Lower lobe of right lung (tissue), 2 donors: ENCODE measurements around the gene C1GALT1C1L. TPM values are rescaled to one million over a fixed set of nuclear protein-coding genes. Genes with fewer than 3 reads are reported as not detected.

ENCODE experiments used
- ATAC-seq, 2 donors: fragments of 200-7000 bp; cut with Tn5 transposase; one replicate each; pipeline ENCODE4 v1.9.1; 2020 to 2022; ENCODE audit warnings: mild to moderate bottlenecking in 2 of 2, moderate library complexity in 2 of 2
- DNase-seq: peaks from one replicate; pipeline ENCODE4 v3.0.0-alpha.2; 2020
- H3K27ac ChIP-seq: fragments of 200-600 bp; one replicate; pipeline ENCODE4 v1.8.0; 2022
- H3K27me3 ChIP-seq: fragments of 200-600 bp; one replicate; pipeline ENCODE4 v1.8.0; 2022; ENCODE audit warnings: low read depth
- H3K36me3 ChIP-seq: fragments of 200-600 bp; one replicate; pipeline ENCODE4 v1.8.0; 2022; ENCODE audit warnings: mild to moderate bottlenecking
- H3K4me1 ChIP-seq: fragments of 200-600 bp; one replicate; pipeline ENCODE4 v1.8.0; 2022
- H3K4me3 ChIP-seq: fragments of 200-600 bp; one replicate; pipeline ENCODE4 v1.8.0; 2022; ENCODE audit warnings: mild to moderate bottlenecking
- H3K9me3 ChIP-seq: fragments of 200-600 bp; one replicate; pipeline ENCODE4 v1.8.0; 2022
- intact Hi-C: fragments of 100-400 bp; cut with DNase I; formaldehyde crosslinking; loops from one replicate; pipeline ENCODE4 v1.11.0; 2022
- long read RNA-seq: library from polyadenylated mRNA; unstranded; transcript quantifications from one replicate; pipeline ENCODE4 v2.0.0, GENCODE V29; 2021
- total RNA-seq: library from RNA; stranded (reverse); fragmentation: NEBNext Ultra II Directional; extraction: Animal tissue kit (Norgen Biotek cat#: 25700); gene quantifications from one replicate; pipeline ENCODE4 v1.2.1, GENCODE V29; 2021
- TF ChIP-seq, protein P1 (sequence below): fragments of 200-600 bp; IDR thresholded peaks from one replicate; pipeline ENCODE4 v1.8.0; 2022; ENCODE audit warnings: antibody characterized with exemption, mild to moderate bottlenecking
- donor health status: DM: no; HTN: yes; CAD: no; lungs with severe emphysema.

C1GALT1C1L gene
- total RNA-seq, result 0.44 TPM
- long read RNA-seq, result 0 reads

DNA sequence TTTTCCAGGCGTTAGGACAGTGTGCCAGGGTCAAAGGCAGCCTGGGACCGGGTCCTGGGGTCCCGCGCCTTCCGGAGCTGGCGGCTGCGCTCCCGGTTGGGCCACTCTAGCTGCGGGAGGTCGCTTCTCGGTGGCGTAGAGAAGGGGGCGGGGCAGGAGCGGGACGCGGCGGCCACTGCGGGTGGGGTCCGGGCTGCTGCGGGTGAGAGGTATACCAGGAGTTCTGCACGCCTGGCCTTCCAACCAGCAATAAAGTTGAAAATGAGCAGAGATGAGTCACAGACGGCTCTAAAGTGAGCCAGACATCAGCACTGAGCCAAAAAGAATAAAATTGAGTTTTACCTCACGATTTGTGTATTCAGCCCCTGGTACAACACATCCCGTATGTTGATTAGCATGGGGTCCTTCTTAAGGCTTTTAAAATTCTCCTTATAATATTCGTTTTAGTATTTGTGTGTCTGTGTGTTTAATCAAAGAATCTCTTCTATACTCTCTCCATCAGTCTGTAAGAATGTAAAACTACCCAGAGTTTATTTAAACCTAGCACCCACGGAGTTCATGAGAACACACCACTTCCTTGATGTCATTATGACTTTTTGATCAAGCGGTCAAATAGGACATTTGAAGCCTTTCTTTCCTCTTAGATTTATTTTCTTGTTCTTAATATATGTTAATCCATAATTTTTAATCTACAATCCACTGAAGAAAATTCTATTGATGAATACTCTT lies at the start of gene C1GALT1C1L:
Gene C1GALT1C1L (minus strand): TSS at position 108 of the 729 bp plus-strand sequence. CDS start 107 bp downstream, at position 1.
- no peaks in the 10 kb centered on the region for H3K4me1 ChIP-seq
- TF ChIP-seq, protein P1, sequence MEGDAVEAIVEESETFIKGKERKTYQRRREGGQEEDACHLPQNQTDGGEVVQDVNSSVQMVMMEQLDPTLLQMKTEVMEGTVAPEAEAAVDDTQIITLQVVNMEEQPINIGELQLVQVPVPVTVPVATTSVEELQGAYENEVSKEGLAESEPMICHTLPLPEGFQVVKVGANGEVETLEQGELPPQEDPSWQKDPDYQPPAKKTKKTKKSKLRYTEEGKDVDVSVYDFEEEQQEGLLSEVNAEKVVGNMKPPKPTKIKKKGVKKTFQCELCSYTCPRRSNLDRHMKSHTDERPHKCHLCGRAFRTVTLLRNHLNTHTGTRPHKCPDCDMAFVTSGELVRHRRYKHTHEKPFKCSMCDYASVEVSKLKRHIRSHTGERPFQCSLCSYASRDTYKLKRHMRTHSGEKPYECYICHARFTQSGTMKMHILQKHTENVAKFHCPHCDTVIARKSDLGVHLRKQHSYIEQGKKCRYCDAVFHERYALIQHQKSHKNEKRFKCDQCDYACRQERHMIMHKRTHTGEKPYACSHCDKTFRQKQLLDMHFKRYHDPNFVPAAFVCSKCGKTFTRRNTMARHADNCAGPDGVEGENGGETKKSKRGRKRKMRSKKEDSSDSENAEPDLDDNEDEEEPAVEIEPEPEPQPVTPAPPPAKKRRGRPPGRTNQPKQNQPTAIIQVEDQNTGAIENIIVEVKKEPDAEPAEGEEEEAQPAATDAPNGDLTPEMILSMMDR, result no peak
- DNase-seq, result peak; percentile 63
- H3K27ac ChIP-seq, result no peak within 1 kb of the TSS
- H3K9me3 ChIP-seq, result no peaks in the 10 kb centered on the region
- intact Hi-C loops, result no loop called here
- H3K4me3 ChIP-seq, result peak within 1 kb of the TSS; percentile 50
- peaks cover 4% of the 10 kb centered on the region for H3K36me3 ChIP-seq
- no peaks in the 10 kb centered on the region for H3K27me3 ChIP-seq
- peak; percentile 87 to 95 for ATAC-seq

DNA sequence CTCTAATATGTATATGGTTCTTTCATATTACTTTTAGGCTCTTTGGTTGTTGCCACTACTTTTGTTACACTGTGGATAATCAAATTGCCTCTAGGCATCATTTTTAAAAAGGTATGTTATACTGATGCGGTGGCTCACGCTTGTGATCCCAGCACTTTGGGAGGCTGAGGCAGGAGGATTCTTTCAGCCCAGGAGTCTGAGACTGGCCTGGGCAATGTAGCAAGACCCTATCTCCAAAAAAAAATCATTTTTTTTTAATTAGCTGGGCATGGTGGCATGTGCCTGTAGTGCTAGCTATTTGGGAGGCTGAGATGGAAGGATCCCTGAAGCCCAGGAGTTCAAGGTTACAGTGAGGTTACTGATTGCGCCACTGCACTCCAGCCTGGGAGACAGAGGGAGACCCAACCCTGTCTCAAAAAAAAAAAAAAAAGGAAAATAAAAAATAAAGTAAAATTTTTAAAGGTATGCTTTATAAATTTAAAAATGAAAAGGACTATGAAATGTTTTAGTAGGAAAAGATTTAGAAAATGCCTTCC lies 49.5 kb upstream of the C1GALT1C1L start:
- Histone ChIP-seq H3K4me3 (no peak overlapping the region), H3K9me3 (no peaks in the 10 kb centered on the region), H3K27me3 (no peaks in the 10 kb centered on the region), H3K4me1 (no peaks in the 10 kb centered on the region), H3K27ac (no peak overlapping the region), H3K36me3 (peaks cover 10% of the 10 kb centered on the region)
- intact Hi-C loops, result no loop called here
- no peak for ATAC-seq
- TF ChIP-seq, protein P1, result no peak
- no peak for DNase-seq

DNA sequence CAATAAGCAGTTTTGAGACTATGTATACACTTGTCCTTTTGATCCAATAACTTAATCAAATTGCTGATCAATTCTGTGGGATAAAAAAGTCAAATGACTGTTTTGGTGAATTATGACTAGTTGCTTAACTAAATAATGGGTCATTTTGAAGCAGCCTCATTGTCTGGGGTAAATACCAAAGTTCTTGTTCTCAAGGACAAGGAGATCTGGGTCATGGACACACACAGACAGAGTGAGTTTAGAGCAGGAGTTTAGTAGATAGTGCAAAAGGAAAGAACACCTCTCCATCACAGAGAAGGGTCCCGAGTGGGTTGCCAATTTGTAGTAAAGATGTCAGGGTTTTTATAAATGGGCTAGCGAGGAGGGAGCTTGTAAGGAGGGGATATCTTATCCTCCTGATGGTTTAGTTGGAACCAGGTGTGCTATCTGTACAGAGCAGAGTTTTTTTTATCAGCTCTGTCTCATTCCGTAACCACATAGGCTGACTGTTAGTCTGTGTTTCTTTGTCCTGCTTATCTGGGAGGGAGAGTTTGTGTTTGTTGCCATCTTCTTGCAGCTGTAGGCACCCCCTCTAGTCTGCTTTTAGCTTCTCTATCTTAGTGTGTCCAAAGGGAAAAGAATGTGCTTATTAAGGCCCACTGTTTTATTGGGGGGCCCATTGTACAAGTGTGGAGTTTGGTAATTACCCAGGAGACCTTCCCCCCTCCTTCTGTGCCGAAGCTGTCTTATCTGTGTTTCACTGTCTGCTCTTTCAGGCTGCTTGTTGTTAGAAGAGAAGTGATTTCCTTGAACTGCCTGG lies 48.7 kb upstream of the C1GALT1C1L start:
- Histone ChIP-seq H3K27ac (no peak overlapping the region), H3K27me3 (no peaks in the 10 kb centered on the region), H3K4me1 (no peaks in the 10 kb centered on the region), H3K36me3 (peaks cover 10% of the 10 kb centered on the region), H3K9me3 (no peaks in the 10 kb centered on the region), H3K4me3 (no peak overlapping the region)
- intact Hi-C loops, result no loop called here
- TF ChIP-seq, protein P1, result no peak
- ATAC-seq, result no peak
- no peak for DNase-seq

DNA sequence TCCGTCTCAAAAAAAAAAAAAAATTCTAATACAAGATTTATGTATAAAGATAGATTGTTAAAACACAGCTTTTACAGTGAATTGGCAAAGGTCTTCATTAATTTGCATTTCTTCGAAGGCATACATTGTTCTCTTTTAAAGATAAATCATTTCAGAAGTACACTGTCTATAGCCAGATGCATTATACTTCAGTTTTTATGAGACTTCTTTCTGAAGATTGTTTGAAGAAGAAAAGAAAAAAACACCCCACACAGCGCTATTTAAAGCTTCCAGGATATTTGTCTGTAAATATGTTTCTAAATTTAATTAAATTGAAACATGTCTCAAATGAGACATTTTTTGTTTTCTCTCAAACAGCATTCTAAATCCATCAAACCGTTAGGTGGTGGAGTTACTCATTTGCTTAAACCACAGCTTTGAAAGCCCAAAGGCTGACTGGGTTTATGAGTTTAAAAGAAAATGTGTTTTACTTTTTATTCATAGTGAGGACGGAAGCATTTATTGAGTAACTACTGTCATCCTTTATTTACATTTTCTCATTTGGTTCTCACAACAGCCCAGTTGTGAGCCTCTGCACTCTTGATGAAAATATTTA lies 42.4 kb upstream of the C1GALT1C1L start:
- intact Hi-C loops, result no loop called here
- ATAC-seq (no peak), DNase-seq (no peak)
- H3K9me3 ChIP-seq, result no peaks in the 10 kb centered on the region
- no peaks in the 10 kb centered on the region for H3K36me3 ChIP-seq
- TF ChIP-seq, protein P1, result no peak
- H3K27ac ChIP-seq, result no peak overlapping the region
- no peak overlapping the region for H3K4me3 ChIP-seq
- H3K27me3 ChIP-seq, result no peaks in the 10 kb centered on the region
- H3K4me1 ChIP-seq, result no peaks in the 10 kb centered on the region

DNA sequence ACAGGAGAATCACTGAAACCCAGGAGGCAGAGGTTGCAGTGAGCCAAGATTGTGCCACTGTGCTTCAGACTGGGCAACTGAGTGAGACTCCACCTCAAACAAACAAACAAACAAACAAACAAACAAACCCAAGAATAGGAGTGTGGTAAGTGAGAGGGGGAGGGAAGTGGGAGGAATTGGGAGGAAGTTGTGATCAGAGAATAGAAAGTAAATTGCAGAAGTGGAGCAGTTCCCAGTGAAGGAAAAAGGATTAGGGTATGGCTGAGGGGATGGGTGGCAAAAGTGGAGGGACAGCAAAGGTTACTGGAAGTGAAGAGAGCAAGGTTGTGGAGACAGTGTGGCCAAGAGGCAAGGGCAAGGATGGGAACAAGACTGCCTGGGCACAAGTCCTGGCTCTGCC lies 41.1 kb upstream of the C1GALT1C1L start:
- no peak overlapping the region for H3K27ac ChIP-seq
- TF ChIP-seq, protein P1, result no peak
- H3K9me3 ChIP-seq, result no peaks in the 10 kb centered on the region
- H3K4me1 ChIP-seq, result no peaks in the 10 kb centered on the region
- no peaks in the 10 kb centered on the region for H3K27me3 ChIP-seq
- intact Hi-C loops, result no loop called here
- DNase-seq (no peak), ATAC-seq (peak in 1 of 2 donors; percentile 45)
- H3K4me3 ChIP-seq, result no peak overlapping the region
- H3K36me3 ChIP-seq, result no peaks in the 10 kb centered on the region
